ENCODE results near the gene AOPEP. TPM values are rescaled to one million over a fixed set of nuclear protein-coding genes. Genes with fewer than 3 reads are reported as not detected.
A peak's percentile ranks its signal among the peaks of the same experiment; 100 is the strongest.

Gene AOPEP
- total RNA-seq, 1 experiment from 2014 or later: 15.0 TPM

DNA sequence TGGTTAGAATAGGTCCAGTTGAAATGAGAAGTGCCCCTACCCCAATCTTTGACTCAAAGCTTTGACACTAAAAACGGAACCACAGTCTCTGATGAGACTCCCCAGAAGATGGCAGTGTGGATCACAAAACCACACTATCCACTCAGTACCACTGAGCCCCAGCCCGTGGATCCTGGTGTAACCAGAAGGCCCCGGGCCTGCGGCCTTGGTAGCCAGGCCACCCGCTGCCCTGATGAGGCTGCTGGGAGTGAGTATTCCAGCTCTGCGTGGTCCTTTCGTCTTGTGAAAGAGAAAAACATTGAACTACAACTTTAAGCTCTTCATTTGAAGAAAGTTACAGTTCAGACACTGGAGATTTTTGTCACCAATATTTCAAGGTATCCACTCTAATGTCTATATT, 45.0 kb upstream of the AOPEP start:
- H3K4me3 Mint-ChIP-seq: no peak overlapping the region
- Histone ChIP-seq H3K4me1 (ENCODE audit: insufficient read depth, low read length) (no peaks in the 10 kb centered on the region), H3K9me3 (ENCODE audit: control insufficient read depth, low read depth, low read length) (no peaks in the 10 kb centered on the region), H3K23me2 (ENCODE audit: insufficient read length, low read depth, low read length, poor library complexity, severe bottlenecking) (no peaks in the 10 kb centered on the region), H4K20me1 (ENCODE audit: control insufficient read depth, insufficient read depth, insufficient read length) (no peaks in the 10 kb centered on the region), H3K23ac (ENCODE audit: insufficient read length, low read depth, low read length) (no peak overlapping the region), H3K79me2 (ENCODE audit: insufficient read depth, low read length) (no peaks in the 10 kb centered on the region), H2BK12ac (ENCODE audit: insufficient read length, low read depth, low read length) (no peak overlapping the region), H3K9ac (ENCODE audit: extremely low read depth, insufficient read length, low read length) (no peak overlapping the region), H2BK5ac (ENCODE audit: insufficient read length, low read length) (no peak overlapping the region), H2BK15ac (ENCODE audit: low read depth, low read length) (no peak overlapping the region), H3K56ac (ENCODE audit: insufficient read length, low read depth, low read length) (no peak overlapping the region), H4K8ac (replicated peaks; ENCODE audit: insufficient read length, low read depth, low read length) (no peak overlapping the region), H3K14ac (ENCODE audit: insufficient read depth, low read length) (no peak overlapping the region), H2AFZ (ENCODE audit: low read length) (no peak overlapping the region), H3K27ac (ENCODE audit: insufficient read length, low read depth, low read length) (no peak overlapping the region), H2BK20ac (ENCODE audit: low read depth, low read length, poor library complexity, severe bottlenecking) (no peak overlapping the region), H3K79me1 (ENCODE audit: insufficient read depth, low read depth, low read length, poor library complexity, severe bottlenecking) (no peaks in the 10 kb centered on the region), H2BK120ac (ENCODE audit: low read depth, low read length, poor library complexity, severe bottlenecking) (no peak overlapping the region), H3K4ac (ENCODE audit: low read depth, low read length) (no peak overlapping the region), H3K18ac (ENCODE audit: insufficient read length, low read depth, low read length) (no peak overlapping the region), H2AK5ac (ENCODE audit: insufficient read length, low read length) (no peak overlapping the region), H3K4me2 (ENCODE audit: insufficient read depth, insufficient read length, low read length) (no peak overlapping the region), H3T11ph (ENCODE audit: low read length) (no peak overlapping the region), H4K91ac (ENCODE audit: insufficient read length, low read depth, low read length) (no peak overlapping the region), H4K5ac (ENCODE audit: insufficient read length, low read depth, low read length) (no peak overlapping the region), H3K27me3 (ENCODE audit: insufficient read depth, low read length) (no peaks in the 10 kb centered on the region)
- DNase-seq: peak; percentile 61
- WGBS (ENCODE audit: extremely low coverage, insufficient read length, low lambda C conversion rate): no CpG with 5 or more reads among the region's 7 CpGs
- TF ChIP-seq, protein P1, sequence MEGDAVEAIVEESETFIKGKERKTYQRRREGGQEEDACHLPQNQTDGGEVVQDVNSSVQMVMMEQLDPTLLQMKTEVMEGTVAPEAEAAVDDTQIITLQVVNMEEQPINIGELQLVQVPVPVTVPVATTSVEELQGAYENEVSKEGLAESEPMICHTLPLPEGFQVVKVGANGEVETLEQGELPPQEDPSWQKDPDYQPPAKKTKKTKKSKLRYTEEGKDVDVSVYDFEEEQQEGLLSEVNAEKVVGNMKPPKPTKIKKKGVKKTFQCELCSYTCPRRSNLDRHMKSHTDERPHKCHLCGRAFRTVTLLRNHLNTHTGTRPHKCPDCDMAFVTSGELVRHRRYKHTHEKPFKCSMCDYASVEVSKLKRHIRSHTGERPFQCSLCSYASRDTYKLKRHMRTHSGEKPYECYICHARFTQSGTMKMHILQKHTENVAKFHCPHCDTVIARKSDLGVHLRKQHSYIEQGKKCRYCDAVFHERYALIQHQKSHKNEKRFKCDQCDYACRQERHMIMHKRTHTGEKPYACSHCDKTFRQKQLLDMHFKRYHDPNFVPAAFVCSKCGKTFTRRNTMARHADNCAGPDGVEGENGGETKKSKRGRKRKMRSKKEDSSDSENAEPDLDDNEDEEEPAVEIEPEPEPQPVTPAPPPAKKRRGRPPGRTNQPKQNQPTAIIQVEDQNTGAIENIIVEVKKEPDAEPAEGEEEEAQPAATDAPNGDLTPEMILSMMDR (conservative IDR thresholded peaks at IDR 0.05): peak; percentile 75
- H3K27me3 Mint-ChIP-seq (ENCODE audit: low read depth): no peaks in the 10 kb centered on the region
- no peak overlapping the region for H3K27ac Mint-ChIP-seq
- H3K9me3 Mint-ChIP-seq: no peaks in the 10 kb centered on the region
- H3K4me1 Mint-ChIP-seq: peaks cover 4 to 8% of the 10 kb centered on the region in 2 experiments
- no peaks in the 10 kb centered on the region for H3K36me3 Mint-ChIP-seq (ENCODE audit: insufficient read depth in 1 of 3, low read depth in 3 of 3)
